ENCODE measurements around the gene EPX.
A peak's percentile ranks its signal among the peaks of the same experiment; 100 is the strongest.
"Not testable (repeated sequence)": the region's sequence is repeated elsewhere in the genome, so short reads cannot be mapped to it uniquely, and the experiment has no call there.

EPX gene

DNA sequence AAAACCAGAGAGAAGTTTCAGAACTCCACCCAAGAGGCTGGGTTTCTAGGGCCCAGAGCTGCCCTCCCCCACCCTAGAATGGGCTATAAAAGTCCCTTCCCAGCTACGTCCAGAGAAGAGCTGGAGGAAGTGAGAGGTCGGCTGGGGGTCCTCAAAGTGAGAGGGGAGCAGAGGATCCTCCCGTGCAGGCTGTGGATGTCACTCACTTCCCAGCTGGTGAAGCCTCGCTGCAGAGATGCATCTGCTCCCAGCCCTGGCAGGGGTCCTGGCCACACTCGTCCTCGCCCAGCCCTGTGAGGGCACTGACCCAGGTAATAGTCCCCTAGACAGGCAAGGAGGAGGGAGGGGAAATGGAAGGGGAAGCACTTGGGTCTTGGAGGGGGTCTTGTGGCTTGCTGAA, at the start of gene EPX:
TSS of gene EPX (plus strand) at position 115 of the 400 bp plus-strand sequence. CDS start at position 236, 121 bp downstream.
- DNase-seq, result no peak

DNA sequence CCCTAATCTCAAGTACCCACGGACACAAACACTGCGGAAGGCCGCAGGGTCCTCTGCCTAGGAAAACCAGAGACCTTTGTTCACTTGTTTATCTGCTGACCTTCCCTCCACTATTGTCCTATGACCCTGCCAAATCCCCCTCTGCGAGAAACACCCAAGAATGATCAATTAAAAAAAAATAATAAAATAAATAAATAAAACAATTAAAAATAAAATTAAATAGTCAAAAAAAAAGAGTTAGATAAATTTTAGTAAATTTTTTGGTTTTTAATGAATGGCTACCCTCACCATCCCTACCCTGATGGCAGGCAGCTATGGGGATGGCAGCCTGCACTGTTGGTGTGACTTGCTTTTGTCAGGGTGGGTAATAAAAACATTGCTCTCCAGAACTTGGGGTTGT, 49.2 kb upstream of the EPX start:
- DNase-seq, result not testable (repeated sequence)

DNA sequence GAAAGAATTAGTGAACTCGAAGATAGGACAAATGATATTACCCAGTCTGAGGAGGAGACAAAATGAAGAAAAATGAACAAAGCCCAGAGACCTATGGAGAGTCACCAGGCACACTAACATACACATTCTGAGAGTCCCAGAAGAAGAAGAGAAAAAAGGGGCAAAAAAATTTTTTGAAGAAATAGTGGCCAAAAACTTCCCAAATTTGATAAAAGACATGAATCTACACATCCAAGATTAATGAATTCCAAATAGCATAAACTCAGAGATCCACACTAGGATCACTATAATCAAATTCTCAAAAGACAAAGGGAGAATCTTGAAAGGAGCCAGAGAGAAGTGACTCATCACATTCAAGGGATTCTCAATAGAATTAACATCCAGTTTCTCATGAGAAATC, 47.7 kb upstream of the EPX start:
- no peak for DNase-seq

DNA sequence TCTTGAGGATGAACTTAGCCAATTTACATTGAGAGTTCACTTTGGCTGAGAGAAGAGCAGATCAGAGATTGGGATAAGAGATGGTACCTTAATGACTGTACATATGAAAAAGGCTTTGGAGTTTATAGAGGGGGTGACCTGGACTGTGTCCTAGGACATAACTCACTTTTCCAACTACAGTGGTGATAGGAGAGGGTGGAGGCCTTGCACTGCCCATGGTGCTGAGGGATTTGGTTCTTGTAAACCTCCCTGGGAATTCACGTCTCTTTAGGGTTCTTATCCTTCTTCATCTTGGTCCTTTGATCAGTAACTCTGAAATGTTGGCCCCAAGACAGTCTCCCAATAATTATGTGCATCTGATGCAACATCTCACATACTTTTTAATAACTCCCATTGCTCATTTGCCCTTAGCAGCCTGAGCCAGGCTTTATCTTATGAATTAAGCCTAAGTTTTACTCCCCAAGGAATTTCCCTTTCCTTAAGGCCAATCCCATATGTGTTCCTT, 44.5 kb upstream of the EPX start, which contains the start of gene OR4D1:
TSS of gene OR4D1 (plus strand) at position 455 of the 505 bp plus-strand sequence. CDS start 6,770 bp downstream, outside the sequence.
- DNase-seq, result no peak

GRCh38 chr17:58148609-58149008, 43.9 kb upstream of the EPX start:
- DNase-seq, result no peak

- no peak for DNase-seq
These were observed 42.1 kb upstream of the EPX start for GRCh38 chr17:58150394-58150793.

- no peak for DNase-seq
These were observed 39.5 kb upstream of the EPX start for GRCh38 chr17:58153046-58153445.

DNA sequence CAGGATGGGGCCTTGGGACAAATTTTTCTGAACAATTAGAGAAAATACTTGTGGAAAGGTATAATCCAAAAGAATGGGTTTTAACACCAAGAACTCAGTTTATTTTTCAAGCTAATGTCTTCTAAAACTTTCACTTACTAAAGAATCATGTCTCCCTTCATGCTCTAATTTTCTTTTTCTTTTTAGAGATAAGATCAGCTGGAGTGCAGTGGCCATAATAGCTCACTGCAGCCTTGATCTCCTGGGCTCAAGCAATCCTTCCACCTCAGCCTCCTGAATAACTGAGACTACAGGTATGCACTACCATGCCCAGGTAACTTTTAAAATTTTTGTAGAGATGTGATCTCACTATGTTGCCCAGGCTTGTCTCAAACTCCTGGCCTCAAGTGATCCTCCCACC, 38.9 kb upstream of the EPX start:
- DNase-seq, result no peak

DNA sequence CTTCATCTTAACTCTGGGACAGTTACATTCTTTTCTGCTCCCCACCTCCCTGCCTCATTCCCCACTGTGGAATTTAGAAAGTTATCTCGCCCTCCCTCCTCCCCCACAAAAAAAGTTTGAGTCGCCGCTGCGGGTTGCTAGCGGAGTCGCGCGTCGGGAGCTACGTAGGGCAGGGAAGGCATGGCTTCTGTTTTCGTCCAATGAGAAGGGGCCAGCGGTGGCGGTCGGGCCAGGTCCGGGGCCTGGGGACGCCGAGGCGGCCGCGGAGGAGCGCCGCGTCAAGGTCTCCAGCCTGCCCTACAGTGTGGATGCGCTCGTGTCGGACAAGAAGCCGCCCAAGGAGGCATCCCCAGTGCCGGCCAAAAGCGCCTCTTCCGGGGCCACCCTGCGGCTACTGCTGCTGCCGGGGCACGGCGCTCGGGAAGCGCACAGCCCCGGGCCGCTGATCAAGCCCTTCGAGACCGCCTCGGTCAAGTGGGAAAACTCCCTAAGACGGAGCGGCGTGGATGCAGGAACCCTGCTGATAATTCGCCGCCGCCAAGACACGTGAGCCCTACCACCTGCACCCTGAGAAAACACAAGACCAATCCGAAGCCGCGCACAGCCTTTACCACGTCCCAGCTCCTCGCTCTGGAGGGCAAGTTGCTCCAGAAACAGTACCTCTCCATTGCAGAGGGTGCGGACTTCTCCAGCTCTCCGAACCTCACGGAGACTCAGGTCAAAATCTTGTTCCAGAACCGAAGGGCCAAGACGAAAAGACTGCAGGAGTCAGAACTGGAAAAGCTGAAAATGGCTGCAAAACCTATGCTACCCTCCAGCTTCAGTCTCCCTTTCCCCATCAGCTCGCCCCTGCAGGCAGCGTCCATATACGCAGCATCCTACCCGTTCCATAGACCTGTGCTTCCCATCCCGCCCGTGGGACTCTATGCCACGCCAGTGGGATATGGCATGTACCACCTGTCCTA, 35.4 kb upstream of the EPX start:
- peak in 1 of 2 experiments; percentile 50 for DNase-seq

DNA sequence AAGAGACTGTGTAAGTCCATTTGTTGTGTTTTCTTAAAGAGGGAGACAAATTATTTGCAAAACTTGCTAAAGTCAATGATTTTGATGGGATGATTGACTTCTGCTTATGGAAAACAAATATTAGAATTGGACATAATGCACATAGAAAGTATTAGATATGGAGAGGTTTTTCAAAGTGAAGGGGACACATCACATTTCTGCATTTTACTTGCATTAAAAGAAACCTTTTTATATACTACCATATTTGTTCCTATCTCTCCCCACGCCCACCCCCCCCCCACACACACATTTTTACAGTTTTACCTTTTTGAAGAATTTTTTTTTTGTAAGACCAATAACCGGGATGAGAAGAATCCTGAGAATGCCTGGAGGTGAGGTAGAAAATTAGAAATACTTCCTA, 34.3 kb upstream of the EPX start:
- no peak for DNase-seq

- no peak for DNase-seq
These were observed 31.0 kb upstream of the EPX start for GRCh38 chr17:58161566-58161965.

- no peak for DNase-seq
These were observed 26.5 kb upstream of the EPX start for GRCh38 chr17:58165981-58166380.

GRCh38 chr17:58166682-58167081, 25.8 kb upstream of the EPX start, which contains the start of gene OR4D2:
Gene OR4D2 (plus strand): TSS chr17:58166982. CDS start chr17:58169656, 2,674 bp downstream.
- DNase-seq, result no peak

DNA sequence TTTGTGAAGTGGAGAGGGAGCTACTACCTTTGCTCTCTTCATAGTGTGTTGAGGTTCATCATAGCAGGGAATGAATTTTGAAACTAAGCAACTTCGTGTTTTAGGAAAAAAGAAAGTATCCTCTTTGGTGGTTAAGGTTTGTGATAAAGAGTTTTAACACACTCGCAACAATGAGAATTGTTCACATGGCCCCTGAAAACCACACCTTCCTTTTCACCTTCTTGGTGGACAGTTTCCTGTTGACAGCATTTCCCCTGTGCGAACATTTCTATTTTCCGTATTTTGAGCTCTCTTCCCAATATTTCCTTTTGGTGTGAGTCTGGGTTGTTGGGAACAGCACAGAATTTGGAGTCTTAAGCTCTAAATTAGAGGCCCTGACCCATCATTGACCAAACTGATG, 21.9 kb upstream of the EPX start:
- no peak for DNase-seq

GRCh38 chr17:58172369-58173071, 20.0 kb upstream of the EPX start:
- DNase-seq, result peak; percentile 31 to 49

DNA sequence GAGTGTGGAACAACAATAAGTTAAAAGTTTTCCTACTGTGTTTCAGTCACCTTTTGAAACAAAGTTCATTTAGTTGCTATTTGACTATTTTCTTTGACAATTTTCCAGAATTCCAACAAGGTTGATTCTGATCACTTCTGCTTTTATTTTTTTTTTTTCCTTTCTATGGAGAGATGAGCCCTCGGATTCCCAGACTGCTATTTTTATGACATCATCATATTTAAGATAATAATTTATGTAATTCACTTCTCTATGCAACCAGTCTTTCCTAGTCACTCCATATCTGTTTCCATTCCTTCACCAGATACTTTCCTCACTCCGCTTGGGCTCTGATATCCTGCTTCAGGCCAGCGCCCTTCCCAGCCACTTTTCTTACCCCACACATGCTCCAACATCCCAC, 17.7 kb upstream of the EPX start:
- no peak for DNase-seq

DNA sequence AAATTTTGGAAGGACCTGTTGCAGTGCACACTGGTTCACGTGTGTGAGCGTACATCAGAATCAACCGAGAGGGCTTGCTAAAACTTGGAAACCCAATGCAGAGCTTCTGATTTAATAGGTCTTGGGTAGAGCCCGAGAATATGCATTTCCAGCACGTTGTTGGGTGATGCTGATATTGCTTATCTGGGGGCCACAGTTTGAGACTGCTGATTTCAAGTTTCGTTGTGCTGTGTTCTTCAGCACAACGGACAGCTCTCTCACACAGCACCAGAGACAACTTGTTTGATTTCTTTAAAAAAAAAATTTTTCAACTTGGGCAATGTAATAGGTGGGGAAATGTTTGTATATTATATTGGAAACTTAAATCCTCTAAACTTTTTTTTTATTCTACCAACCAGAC, 16.3 kb upstream of the EPX start:
- DNase-seq, result no peak

GRCh38 chr17:58181796-58182195, 10.7 kb upstream of the EPX start:
- no peak for DNase-seq

DNA sequence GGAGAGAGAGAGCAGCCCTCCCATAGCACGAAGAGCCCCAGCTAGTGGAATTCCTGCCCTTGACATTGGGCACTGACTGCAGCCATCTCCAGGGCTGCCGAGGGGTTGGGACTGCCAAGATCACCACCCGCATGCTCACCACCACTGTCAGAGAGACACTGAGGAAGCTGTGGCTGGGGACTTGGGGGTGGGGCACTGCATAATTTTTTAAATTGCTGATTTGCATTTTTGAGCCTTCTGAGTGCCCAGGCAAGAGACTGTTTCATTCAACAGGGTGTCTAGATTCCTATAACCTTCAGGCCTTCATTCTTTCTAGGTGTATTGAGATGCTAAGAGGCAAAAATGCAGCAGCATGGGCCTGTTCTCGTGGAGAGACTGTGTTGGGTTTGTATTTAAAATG, 9.0 kb upstream of the EPX start:
- no peak for DNase-seq

- no peak for DNase-seq
These were observed 8.1 kb upstream of the EPX start for GRCh38 chr17:58184308-58184985.

GRCh38 chr17:58184986-58185761, 7.4 kb upstream of the EPX start:
- no peak for DNase-seq

DNA sequence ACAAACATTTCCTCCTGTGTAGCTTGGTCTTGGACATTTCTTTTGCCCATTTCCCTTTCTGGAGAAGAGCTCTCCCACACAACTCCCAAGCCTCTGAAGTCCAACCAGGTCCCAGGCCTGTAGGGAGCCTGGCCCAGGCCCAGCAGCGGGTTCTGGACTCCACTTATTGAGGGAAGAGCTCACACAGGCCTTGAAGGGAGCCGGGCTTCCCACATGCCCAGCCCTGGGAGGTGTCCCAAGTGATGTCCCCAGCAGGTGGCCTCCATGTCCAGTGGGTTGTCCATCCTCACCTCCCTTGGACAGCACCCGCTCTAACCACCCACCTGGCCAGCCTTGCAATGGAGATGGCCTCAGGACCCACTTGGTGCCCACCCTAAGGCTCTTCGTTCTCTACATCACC, 5.9 kb upstream of the EPX start:
- DNase-seq, result no peak
